KOPT-K1 (cell line): ENCODE measurements around the gene CRADD.
"Not testable (repeated sequence)": the region's sequence is repeated elsewhere in the genome, so short reads cannot be mapped to it uniquely, and the experiment has no call there.

Source experiments
- H3K27ac ChIP-seq: fragments of 200-600 bp; sonication (generic); 2 replicates; pipeline ENCODE4 v1.5.1; 2016; ENCODE audit warnings: antibody characterized with exemption, mild to moderate bottlenecking, low read depth, low read length; ENCODE audit not compliant: poor library complexity, severe bottlenecking
- H3K36me3 ChIP-seq: fragments of 200-600 bp; sonication (generic); 2 replicates; pipeline ENCODE4 v1.5.1; 2017; ENCODE audit warnings: antibody characterized with exemption, mild to moderate bottlenecking, low read length, moderate library complexity; ENCODE audit not compliant: insufficient read depth
- H3K9me3 ChIP-seq: fragments of 200-600 bp; sonication (generic); 2 replicates; pipeline ENCODE4 v1.5.1; 2017; ENCODE audit warnings: antibody characterized with exemption, low read length, mild to moderate bottlenecking; ENCODE audit not compliant: insufficient read depth, poor library complexity, severe bottlenecking

The CRADD gene

GRCh38 chr12:93926237-93926636 lies 249.1 kb downstream of the CRADD start:
- H3K9me3 ChIP-seq, result peaks cover 28% of the 10 kb centered on the region
- H3K36me3 ChIP-seq, result no peaks in the 10 kb centered on the region
- H3K27ac ChIP-seq, result no peak overlapping the region

DNA sequence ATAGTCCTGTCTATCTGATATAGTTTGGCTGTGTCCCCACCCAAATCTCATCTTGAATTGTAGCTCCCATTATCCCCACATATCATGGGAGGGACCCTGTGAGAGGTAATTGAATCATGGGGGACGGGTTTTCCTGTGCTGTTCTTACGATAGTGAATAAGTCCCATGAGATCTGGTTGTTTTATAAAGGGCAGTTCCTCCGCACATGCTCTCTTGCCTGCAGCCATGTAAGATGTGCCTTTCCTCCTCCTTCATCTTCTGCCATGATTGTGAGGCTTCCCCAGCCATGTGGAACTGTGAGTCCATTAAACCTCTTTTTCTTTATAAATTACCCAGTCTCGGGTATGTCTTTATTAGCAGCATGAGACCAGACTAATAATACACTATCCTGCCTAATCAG lies 251.9 kb downstream of the CRADD start:
- H3K36me3 ChIP-seq, H3K27ac ChIP-seq: not testable (repeated sequence)
- peaks cover 28% of the 10 kb centered on the region for H3K9me3 ChIP-seq

DNA sequence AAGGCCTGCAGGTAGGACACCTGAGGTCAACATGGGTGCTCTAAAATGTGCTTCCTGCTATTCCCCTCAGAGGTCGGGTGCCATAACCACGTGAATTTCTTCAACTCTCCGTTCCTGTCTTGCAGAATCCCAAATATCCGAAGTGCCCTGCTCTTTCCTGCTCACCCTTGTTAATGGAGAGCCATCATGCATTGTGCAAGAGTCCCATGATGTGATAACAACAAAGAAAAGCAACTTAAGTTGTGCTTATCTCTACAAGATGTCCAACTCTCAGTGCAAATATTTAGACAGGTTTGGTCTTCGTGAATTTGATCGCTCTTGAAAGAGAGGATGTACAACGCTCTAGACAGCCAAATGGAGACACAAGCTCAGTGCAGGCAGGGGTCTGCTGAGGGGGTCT lies 260.6 kb downstream of the CRADD start:
- H3K9me3 ChIP-seq, result peaks cover 34% of the 10 kb centered on the region

GRCh38 chr12:93938317-93938716 lies 261.1 kb downstream of the CRADD start:
- Histone ChIP-seq H3K36me3 (no peaks in the 10 kb centered on the region), H3K9me3 (peaks cover 34% of the 10 kb centered on the region), H3K27ac (no peak overlapping the region)

More for the DNA sequence above, 260.6 kb downstream of the CRADD start:
- Histone ChIP-seq H3K36me3 (no peaks in the 10 kb centered on the region), H3K27ac (no peak overlapping the region)

DNA sequence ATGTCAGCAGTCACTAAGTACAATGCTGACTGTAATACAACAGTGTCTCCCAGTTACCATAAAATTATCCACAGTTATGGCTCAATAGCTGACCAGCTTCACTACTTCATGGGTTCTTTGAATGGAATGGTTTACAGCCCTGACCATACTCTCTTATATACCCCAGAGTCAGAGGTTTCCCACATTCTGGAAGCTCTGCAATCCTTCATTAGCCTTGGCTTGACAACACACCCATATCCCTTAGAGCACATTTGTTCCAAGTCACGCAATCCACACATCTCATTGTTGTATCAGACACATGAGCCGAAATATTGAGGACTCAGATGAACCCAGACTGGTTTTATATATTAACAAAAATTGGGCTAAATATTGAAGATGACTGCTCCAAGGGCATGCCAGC lies 261.8 kb downstream of the CRADD start:
- Histone ChIP-seq H3K27ac (no peak overlapping the region), H3K36me3 (no peaks in the 10 kb centered on the region), H3K9me3 (peaks cover 34% of the 10 kb centered on the region)

- Histone ChIP-seq H3K27ac (no peak overlapping the region), H3K9me3 (peaks cover 27% of the 10 kb centered on the region), H3K36me3 (no peaks in the 10 kb centered on the region)
These were observed 262.6 kb downstream of the CRADD start for GRCh38 chr12:93939641-93940325.

GRCh38 chr12:93943780-93944179 lies 266.6 kb downstream of the CRADD start:
- Histone ChIP-seq H3K36me3 (no peaks in the 10 kb centered on the region), H3K9me3 (peaks cover 8% of the 10 kb centered on the region), H3K27ac (no peak overlapping the region)

GRCh38 chr12:93944201-93944600 lies 267.0 kb downstream of the CRADD start:
- Histone ChIP-seq H3K9me3 (peaks cover 8% of the 10 kb centered on the region), H3K36me3 (no peaks in the 10 kb centered on the region), H3K27ac (no peak overlapping the region)
